22Rv1 (cell line): ENCODE measurements around the gene RPS4Y1.

ENCODE experiments used
- CTCF ChIP-seq: fragments of 450-650 bp; IDR thresholded peaks from 2 replicates; pipeline ENCODE4 v1.5.1; 2017; ENCODE audit warnings: mild to moderate bottlenecking
- ZFX ChIP-seq: fragments of 450-650 bp; IDR thresholded peaks from 2 replicates; pipeline ENCODE4 v1.6.1; 2017; ENCODE audit warnings: antibody characterized with exemption, borderline replicate concordance

- no peak for TF ChIP-seq CTCF
- TF ChIP-seq ZFX = no peak
These were observed 15.7 kb downstream of the RPS4Y1 start for GRCh38 chrY:2857068-2857467.
